Measurements from ENCODE around the gene AGPAT2. TPM values are rescaled to one million over a fixed set of nuclear protein-coding genes. Genes with fewer than 3 reads are reported as not detected.

The AGPAT2 gene
- total RNA-seq, 1 experiment from 2014 or later: 124 TPM

- Histone ChIP-seq H3K36me3 (ENCODE audit: low read depth) (peaks cover 12% of the 10 kb centered on the region), H4K20me1 (ENCODE audit: insufficient read depth) (peaks cover 41% of the 10 kb centered on the region), H3K9me2 (ENCODE audit: insufficient read depth) (no peaks in the 10 kb centered on the region), H3K79me2 (ENCODE audit: low read depth) (peaks cover 2% of the 10 kb centered on the region), H3K9me3 (ENCODE audit: insufficient read depth, low read depth) (no peaks in the 10 kb centered on the region), H3K4me3 (no peak overlapping the region), H3K4me1 (replicated peaks; ENCODE audit: insufficient read depth) (no peaks in the 10 kb centered on the region), H3K27ac (no peak overlapping the region), H3F3A (ENCODE audit: insufficient read depth, low read depth) (peaks cover 42% of the 10 kb centered on the region), H3K27me3 (ENCODE audit: insufficient read depth, low read depth) (no peaks in the 10 kb centered on the region), H3K4me2 (no peak overlapping the region), H2AFZ (no peak overlapping the region)
- POLR2A ChIA-PET (ENCODE audit: unreplicated experiment): no interaction called here
- no TSS peak for BruUV-seq (replicated peaks)
- CTCF ChIA-PET: interaction anchor here (0.6 kb wide), 1 partner anchor 16 kb away, joined by 4 read pairs; no protein-coding TSS in a partner anchor
- intact Hi-C loops (cut with micrococcal nuclease; ENCODE audit: unreplicated experiment): no loop called here
- DNase-seq: no peak
- TF ChIP-seq CTCF (conservative IDR thresholded peaks at IDR 0.05) (no peak), EZH2 (IDR thresholded peaks at IDR 0.05; ENCODE audit: low read depth) (no peak)
Measured at GRCh38 chr9:136719195-136719880, 32.1 kb upstream of the AGPAT2 start.

DNA sequence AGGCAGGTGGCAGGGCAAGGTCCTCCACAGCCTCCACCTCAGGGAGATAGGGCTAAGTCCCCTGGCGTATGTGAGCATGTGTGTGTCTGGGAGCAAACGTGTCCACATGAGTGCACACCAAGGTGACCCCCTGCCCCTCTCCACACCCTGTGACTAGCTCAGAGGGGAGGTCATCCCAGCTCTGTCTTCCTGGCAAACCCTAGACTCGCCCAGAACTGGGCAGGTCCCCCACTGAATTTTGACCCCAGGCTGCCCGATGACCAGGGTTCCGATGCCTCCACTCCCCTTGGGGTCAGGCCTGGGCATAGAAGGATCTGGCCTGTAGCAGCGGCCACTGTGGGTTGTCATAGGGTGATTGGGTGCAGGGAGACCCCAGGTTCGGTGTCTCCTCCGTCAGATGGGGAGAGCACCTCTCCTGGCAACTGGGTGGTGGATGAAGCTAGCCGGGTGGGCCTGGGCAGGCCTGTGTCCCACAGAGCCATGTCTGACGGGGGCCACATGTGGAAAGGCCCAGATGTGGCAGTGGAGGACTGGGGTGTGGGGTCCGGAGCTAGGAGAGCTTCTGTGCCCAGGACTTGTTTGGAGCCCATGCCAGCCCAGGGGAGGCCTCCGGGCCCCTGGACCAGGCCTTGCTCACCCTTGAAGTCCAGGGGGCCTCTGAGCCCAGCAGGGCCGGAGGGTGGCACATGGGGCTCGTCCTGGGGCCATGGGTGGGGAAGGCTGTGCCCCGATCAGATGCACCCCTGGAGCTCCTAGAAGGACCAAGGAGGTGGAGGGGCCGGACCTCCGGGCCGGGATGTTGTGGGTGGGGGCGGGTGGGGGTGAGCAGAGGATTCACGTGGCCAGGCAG is 31.3 kb upstream of the AGPAT2 start:
- no peak for DNase-seq
- ChIA-PET POLR2A (ENCODE audit: unreplicated experiment) (no interaction called here), CTCF (interaction anchor here (0.6 kb wide), 2 partner anchors 16 to 172 kb away, joined by 4 to 6 read pairs; partner anchors contain the start of gene NOTCH1)
- H2AFZ ChIP-seq: no peak overlapping the region
- intact Hi-C loops (cut with micrococcal nuclease; ENCODE audit: unreplicated experiment): no loop called here
- H3K9me3 ChIP-seq (ENCODE audit: insufficient read depth, low read depth): no peaks in the 10 kb centered on the region
- peaks cover 6% of the 10 kb centered on the region; the same call in 1 of the 2 replicates for H3K79me2 ChIP-seq (ENCODE audit: low read depth)
- no peak overlapping the region for H3K27ac ChIP-seq
- no peak overlapping the region for H3K4me2 ChIP-seq
- peaks cover 33% of the 10 kb centered on the region for H4K20me1 ChIP-seq (ENCODE audit: insufficient read depth)
- BruUV-seq (replicated peaks): no TSS peak
- no peaks in the 10 kb centered on the region for H3K27me3 ChIP-seq (ENCODE audit: insufficient read depth, low read depth)
- no peak overlapping the region for H3K4me3 ChIP-seq
- 0 out of 2 replicates have a peak, but pooled peaks cover 4% of the 10 kb centered on the region for H3K36me3 ChIP-seq (ENCODE audit: low read depth)
- TF ChIP-seq CTCF (conservative IDR thresholded peaks at IDR 0.05) (no peak), EZH2 (IDR thresholded peaks at IDR 0.05; ENCODE audit: low read depth) (no peak)
- no peaks in the 10 kb centered on the region for H3K9me2 ChIP-seq (ENCODE audit: insufficient read depth)
- peaks cover 35% of the 10 kb centered on the region for H3F3A ChIP-seq (ENCODE audit: insufficient read depth, low read depth)
- peaks cover 4% of the 10 kb centered on the region; the same call in 1 of the 2 replicates for H3K4me1 ChIP-seq (replicated peaks; ENCODE audit: insufficient read depth)

DNA sequence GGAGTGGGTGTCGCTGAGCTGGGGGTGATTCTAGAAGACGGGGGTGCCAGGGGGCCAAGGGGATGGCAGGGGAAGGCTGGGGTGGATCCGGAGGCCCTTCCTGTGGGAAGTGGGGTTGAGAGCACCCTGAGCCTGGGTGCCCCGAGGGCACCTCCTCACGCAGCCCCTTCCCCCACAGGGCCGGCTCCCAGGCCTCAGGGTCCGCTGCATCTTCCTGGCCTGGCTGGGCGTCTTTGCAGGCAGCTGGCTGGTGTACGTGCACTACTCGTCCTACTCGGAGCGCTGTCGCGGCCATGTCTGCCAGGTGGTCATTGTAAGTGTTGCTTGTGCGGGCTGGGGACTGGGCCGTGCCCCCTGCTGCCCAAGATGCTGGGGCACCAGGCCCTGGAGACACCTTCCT is 30.1 kb upstream of the AGPAT2 start:
- Histone ChIP-seq H3K4me3 (no peak overlapping the region), H4K20me1 (ENCODE audit: insufficient read depth) (peaks cover 22% of the 10 kb centered on the region), H2AFZ (no peak overlapping the region), H3F3A (ENCODE audit: insufficient read depth, low read depth) (peaks cover 24% of the 10 kb centered on the region), H3K79me2 (ENCODE audit: low read depth) (peaks cover 10% of the 10 kb centered on the region; the same call in 1 of the 2 replicates), H3K27me3 (ENCODE audit: insufficient read depth, low read depth) (no peaks in the 10 kb centered on the region), H3K4me2 (no peak overlapping the region), H3K27ac (no peak overlapping the region), H3K9me3 (ENCODE audit: insufficient read depth, low read depth) (no peaks in the 10 kb centered on the region), H3K9me2 (ENCODE audit: insufficient read depth) (no peaks in the 10 kb centered on the region), H3K36me3 (ENCODE audit: low read depth) (no peaks in the 10 kb centered on the region), H3K4me1 (replicated peaks; ENCODE audit: insufficient read depth) (peaks cover 10% of the 10 kb centered on the region)
- CTCF ChIA-PET: no interaction called here
- intact Hi-C loops (cut with micrococcal nuclease; ENCODE audit: unreplicated experiment): no loop called here
- POLR2A ChIA-PET (ENCODE audit: unreplicated experiment): no interaction called here
- no peak for TF ChIP-seq EZH2 (IDR thresholded peaks at IDR 0.05; ENCODE audit: low read depth)
- no peak for TF ChIP-seq CTCF (conservative IDR thresholded peaks at IDR 0.05)
- BruUV-seq (replicated peaks): no TSS peak
- no peak for DNase-seq
